ENCODE measurements around the gene SMG6. TPM values are rescaled to one million over a fixed set of nuclear protein-coding genes. Genes with fewer than 3 reads are reported as not detected.

Gene SMG6
- total RNA-seq, 1 experiment from 2014 or later, result 33.8 TPM

DNA sequence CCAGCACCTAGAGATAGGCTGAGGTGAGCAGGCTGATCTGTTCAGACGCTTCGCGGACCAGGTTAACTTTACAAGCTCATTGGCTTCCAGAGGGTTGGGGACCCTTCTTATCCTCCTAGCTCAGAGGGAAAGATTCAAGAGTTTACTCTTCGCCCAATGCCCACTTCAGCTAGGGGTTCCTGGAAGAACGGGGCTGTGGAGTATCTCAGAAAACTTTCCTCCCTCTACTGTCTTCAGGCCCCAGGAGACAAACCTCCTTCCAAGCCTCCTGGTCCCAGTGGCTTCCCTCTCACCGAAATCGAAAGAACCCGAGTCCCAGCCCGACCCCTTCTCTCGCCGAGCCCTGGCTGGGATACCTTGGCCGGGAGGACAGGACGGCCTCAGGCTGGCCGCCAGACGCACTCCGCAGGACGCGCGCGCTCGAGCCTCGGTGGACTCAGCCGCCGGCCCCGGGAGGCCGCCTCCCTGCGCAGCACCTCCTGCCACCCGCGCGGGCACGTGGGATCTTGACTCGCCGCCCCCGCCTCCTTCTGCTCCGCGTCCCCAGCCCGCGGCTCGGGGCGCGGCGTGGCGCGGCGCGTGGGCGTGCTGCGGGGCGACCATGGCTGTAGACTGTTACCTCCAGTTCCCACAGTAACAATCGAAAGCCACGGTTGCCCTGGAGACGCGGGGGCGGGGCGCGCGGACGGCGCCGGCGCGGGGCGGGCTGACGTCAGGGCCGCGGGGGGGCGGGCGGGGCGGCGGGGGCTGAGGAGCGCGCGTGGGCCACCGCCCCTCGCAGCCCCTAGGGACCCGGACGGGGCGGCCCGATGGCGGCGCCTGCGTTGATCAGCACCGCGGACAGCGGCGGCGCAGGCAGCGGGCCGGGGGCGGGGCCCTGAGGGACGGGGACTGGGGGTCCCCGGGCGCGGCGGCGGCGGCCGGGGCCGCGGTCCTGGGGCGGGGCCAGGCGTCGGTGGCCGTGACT, 254.0 kb downstream of the SMG6 start:
- Mint-ChIP-seq H3K4me1 (ENCODE audit: low read depth, unreplicated experiment) (no peaks in the 10 kb centered on the region), H3K27ac (ENCODE audit: unreplicated experiment) (peak overlapping the region; percentile 49), H3K9me3 (ENCODE audit: unreplicated experiment) (no peaks in the 10 kb centered on the region), H3K4me3 (ENCODE audit: unreplicated experiment) (peak overlapping the region; percentile 70), H3K27me3 (ENCODE audit: insufficient read depth, unreplicated experiment) (peaks cover 12% of the 10 kb centered on the region), H3K36me3 (ENCODE audit: insufficient read depth, unreplicated experiment) (peaks cover 28% of the 10 kb centered on the region)
- intact Hi-C loops (cut with micrococcal nuclease; ENCODE audit: unreplicated experiment), result loop anchor here (5.0 to 10.0 kb wide), 3 partner anchors 123 to 303 kb away; no protein-coding TSS in a partner anchor
- TF ChIP-seq, protein P1, sequence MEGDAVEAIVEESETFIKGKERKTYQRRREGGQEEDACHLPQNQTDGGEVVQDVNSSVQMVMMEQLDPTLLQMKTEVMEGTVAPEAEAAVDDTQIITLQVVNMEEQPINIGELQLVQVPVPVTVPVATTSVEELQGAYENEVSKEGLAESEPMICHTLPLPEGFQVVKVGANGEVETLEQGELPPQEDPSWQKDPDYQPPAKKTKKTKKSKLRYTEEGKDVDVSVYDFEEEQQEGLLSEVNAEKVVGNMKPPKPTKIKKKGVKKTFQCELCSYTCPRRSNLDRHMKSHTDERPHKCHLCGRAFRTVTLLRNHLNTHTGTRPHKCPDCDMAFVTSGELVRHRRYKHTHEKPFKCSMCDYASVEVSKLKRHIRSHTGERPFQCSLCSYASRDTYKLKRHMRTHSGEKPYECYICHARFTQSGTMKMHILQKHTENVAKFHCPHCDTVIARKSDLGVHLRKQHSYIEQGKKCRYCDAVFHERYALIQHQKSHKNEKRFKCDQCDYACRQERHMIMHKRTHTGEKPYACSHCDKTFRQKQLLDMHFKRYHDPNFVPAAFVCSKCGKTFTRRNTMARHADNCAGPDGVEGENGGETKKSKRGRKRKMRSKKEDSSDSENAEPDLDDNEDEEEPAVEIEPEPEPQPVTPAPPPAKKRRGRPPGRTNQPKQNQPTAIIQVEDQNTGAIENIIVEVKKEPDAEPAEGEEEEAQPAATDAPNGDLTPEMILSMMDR (IDR thresholded peaks at IDR 0.05; ENCODE audit: insufficient read depth in 1 of 2, low read depth in 1 of 2, low read length in 1 of 2, severe bottlenecking in 1 of 2, unreplicated experiment in 1 of 2), result no peak
- Histone ChIP-seq H3K9me3 (no peaks in the 10 kb centered on the region), H3K4me1 (peaks cover 16% of the 10 kb centered on the region), H3K4me3 (ENCODE audit: low read depth, low read length) (peak overlapping the region; percentile 53), H3K27me3 (replicated peaks; ENCODE audit: control insufficient read depth, insufficient read depth, low read length) (no peaks in the 10 kb centered on the region), H3K36me3 (ENCODE audit: control insufficient read depth, insufficient read depth, low read length) (no peaks in the 10 kb centered on the region)
- ChIA-PET CTCF (interaction anchor here (0.7 to 1.3 kb wide), 5 partner anchors 141 to 474 kb away, joined by 3 to 6 read pairs (median 4); no protein-coding TSS in a partner anchor), POLR2A (no interaction called here)
- TSS peak; percentile 51 for BruUV-seq (replicated peaks)
- peak; percentile 84 to 90 for DNase-seq

GRCh38 chr17:2048805-2049204, 254.8 kb downstream of the SMG6 start:
- no TSS peak for BruUV-seq (replicated peaks)
- Histone ChIP-seq H3K27me3 (replicated peaks; ENCODE audit: control insufficient read depth, insufficient read depth, low read length) (no peaks in the 10 kb centered on the region), H3K36me3 (ENCODE audit: control insufficient read depth, insufficient read depth, low read length) (no peaks in the 10 kb centered on the region), H3K4me1 (peaks cover 16% of the 10 kb centered on the region), H3K9me3 (no peaks in the 10 kb centered on the region), H3K4me3 (ENCODE audit: low read depth, low read length) (peak overlapping the region; percentile 53)
- peaks cover 27% of the 10 kb centered on the region for H3K36me3 Mint-ChIP-seq (ENCODE audit: insufficient read depth, unreplicated experiment)
- no peaks in the 10 kb centered on the region for H3K4me1 Mint-ChIP-seq (ENCODE audit: low read depth, unreplicated experiment)
- intact Hi-C loops (cut with micrococcal nuclease; ENCODE audit: unreplicated experiment), result no loop called here
- ChIA-PET CTCF (interaction anchor here (1.2 kb wide), 1 partner anchor 140 kb away, joined by 4 read pairs; no protein-coding TSS in a partner anchor), POLR2A (no interaction called here)
- TF ChIP-seq, protein P1 (IDR thresholded peaks at IDR 0.05; ENCODE audit: insufficient read depth in 1 of 2, low read depth in 1 of 2, low read length in 1 of 2, severe bottlenecking in 1 of 2, unreplicated experiment in 1 of 2), result no peak
- H3K9me3 Mint-ChIP-seq (ENCODE audit: unreplicated experiment), result no peaks in the 10 kb centered on the region
- H3K27ac Mint-ChIP-seq (ENCODE audit: unreplicated experiment), result peak overlapping the region; percentile 49
- peaks cover 12% of the 10 kb centered on the region for H3K27me3 Mint-ChIP-seq (ENCODE audit: insufficient read depth, unreplicated experiment)
- H3K4me3 Mint-ChIP-seq (ENCODE audit: unreplicated experiment), result peak overlapping the region; percentile 70
- no peak for DNase-seq

DNA sequence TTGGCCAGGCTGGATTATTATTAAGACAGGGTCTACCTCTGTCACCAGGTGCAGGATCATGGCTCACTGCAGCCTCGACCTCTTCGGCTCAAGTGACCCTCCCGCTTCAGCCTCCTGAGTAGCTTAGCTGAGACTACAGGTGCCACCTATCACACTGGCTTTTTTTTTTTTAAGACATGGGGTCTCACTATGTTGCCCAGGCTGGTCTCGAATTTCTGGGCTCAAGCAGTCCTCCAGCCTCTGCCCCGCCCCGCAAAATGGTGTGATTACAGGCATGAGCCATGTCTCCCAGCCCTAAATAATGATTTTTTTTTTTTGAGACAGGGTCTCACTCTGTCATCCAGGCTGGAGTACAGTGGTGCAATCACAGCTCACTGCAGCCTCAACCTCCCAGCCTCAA, 256.0 kb downstream of the SMG6 start:
- Mint-ChIP-seq H3K4me3 (ENCODE audit: unreplicated experiment) (no peak overlapping the region), H3K27me3 (ENCODE audit: insufficient read depth, unreplicated experiment) (peaks cover 10% of the 10 kb centered on the region), H3K36me3 (ENCODE audit: insufficient read depth, unreplicated experiment) (peaks cover 30% of the 10 kb centered on the region), H3K4me1 (ENCODE audit: low read depth, unreplicated experiment) (peaks cover 9% of the 10 kb centered on the region), H3K27ac (ENCODE audit: unreplicated experiment) (no peak overlapping the region), H3K9me3 (ENCODE audit: unreplicated experiment) (no peaks in the 10 kb centered on the region)
- TF ChIP-seq, protein P1 (IDR thresholded peaks at IDR 0.05; ENCODE audit: insufficient read depth in 1 of 2, low read depth in 1 of 2, low read length in 1 of 2, severe bottlenecking in 1 of 2, unreplicated experiment in 1 of 2), result no peak
- Histone ChIP-seq H3K36me3 (ENCODE audit: control insufficient read depth, insufficient read depth, low read length) (0 out of 2 replicates have a peak, but pooled peaks cover 3% of the 10 kb centered on the region), H3K27me3 (replicated peaks; ENCODE audit: control insufficient read depth, insufficient read depth, low read length) (no peaks in the 10 kb centered on the region), H3K4me3 (ENCODE audit: low read depth, low read length) (no peak overlapping the region), H3K4me1 (peaks cover 22% of the 10 kb centered on the region), H3K9me3 (no peaks in the 10 kb centered on the region)
- DNase-seq, result no peak
- intact Hi-C loops (cut with micrococcal nuclease; ENCODE audit: unreplicated experiment), result no loop called here
- ChIA-PET POLR2A (interaction anchor here (0.6 kb wide), 1 partner anchor 117 kb away, joined by 3 read pairs; no protein-coding TSS in a partner anchor), CTCF (no interaction called here)
- no TSS peak for BruUV-seq (replicated peaks)
